ENCODE results near the gene TBC1D4.

The TBC1D4 gene

DNA sequence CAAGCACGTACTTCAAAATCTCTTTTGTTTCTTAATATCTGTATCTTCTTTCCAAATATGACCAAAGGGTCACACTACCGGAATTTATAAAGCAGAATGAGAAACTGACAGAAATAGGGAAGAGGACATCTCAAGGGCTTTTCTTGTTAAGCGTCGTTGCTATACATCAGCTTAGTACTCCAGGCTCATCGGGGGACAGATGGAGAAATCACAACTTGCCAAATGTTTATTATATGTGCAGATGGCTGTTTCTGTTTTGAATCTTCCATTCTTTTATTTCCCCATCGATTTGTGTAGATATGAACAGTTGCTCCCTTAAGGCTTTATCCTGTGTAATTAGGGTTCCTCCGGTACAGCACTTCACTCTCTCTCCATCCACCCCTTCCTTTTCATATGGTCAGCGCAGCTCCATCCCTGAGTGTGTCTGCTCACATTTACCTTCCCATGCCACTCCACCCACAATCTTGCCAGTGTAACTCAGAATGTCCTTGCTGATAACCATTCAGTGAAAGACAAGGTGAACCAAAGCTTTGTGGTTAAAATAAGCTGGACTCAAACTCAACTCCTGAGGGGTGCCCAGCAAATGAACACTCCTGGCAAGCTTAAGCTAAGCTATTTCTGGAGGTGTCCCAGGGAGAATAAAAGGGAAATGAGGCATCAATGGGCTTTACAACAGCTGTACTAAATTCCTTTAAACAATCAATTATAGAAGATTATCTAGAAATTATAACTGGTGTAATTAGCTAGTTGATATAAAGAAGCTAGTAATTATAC lies 51.3 kb downstream of the TBC1D4 start:
- TF ChIP-seq POLR2AphosphoS5 (IDR thresholded peaks at IDR 0.05; ENCODE audit: low read depth, low read length) (no peak), FOXP2 (optimal IDR thresholded peaks at IDR 0.05; ENCODE audit: borderline replicate concordance, extremely low read depth, extremely low read length, insufficient read depth) (no peak), SIN3A (IDR thresholded peaks at IDR 0.05; ENCODE audit: borderline replicate concordance, insufficient read depth, low read length) (no peak), TAF1 (IDR thresholded peaks at IDR 0.05; ENCODE audit: borderline replicate concordance, insufficient read depth, low read length) (no peak)
- TF ChIP-seq, protein P1, sequence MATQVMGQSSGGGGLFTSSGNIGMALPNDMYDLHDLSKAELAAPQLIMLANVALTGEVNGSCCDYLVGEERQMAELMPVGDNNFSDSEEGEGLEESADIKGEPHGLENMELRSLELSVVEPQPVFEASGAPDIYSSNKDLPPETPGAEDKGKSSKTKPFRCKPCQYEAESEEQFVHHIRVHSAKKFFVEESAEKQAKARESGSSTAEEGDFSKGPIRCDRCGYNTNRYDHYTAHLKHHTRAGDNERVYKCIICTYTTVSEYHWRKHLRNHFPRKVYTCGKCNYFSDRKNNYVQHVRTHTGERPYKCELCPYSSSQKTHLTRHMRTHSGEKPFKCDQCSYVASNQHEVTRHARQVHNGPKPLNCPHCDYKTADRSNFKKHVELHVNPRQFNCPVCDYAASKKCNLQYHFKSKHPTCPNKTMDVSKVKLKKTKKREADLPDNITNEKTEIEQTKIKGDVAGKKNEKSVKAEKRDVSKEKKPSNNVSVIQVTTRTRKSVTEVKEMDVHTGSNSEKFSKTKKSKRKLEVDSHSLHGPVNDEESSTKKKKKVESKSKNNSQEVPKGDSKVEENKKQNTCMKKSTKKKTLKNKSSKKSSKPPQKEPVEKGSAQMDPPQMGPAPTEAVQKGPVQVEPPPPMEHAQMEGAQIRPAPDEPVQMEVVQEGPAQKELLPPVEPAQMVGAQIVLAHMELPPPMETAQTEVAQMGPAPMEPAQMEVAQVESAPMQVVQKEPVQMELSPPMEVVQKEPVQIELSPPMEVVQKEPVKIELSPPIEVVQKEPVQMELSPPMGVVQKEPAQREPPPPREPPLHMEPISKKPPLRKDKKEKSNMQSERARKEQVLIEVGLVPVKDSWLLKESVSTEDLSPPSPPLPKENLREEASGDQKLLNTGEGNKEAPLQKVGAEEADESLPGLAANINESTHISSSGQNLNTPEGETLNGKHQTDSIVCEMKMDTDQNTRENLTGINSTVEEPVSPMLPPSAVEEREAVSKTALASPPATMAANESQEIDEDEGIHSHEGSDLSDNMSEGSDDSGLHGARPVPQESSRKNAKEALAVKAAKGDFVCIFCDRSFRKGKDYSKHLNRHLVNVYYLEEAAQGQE (IDR thresholded peaks at IDR 0.05; ENCODE audit: insufficient read depth in 1 of 2, low read depth in 2 of 2, low read length in 2 of 2) = no peak

DNA sequence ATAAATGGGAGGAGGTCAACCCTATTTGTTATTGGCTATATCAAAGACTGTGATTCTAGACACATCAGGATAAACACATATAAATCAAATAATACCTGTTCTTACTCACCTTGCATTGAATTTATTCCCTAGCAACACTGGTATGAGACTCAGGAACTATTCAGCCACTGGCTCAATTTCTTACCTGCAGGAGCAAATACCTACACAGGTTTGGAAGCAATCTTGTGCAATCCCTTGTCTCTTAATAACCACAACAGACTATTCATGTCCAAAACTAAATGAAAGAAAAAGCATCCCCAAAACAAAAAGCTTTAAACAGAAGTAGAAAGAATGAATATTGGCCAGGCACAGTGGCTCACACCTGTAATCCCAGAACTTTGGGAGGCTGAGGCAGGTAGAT lies 55.5 kb downstream of the TBC1D4 start:
- TF ChIP-seq SIN3A (IDR thresholded peaks at IDR 0.05; ENCODE audit: borderline replicate concordance, insufficient read depth, low read length) (no peak), FOXP2 (optimal IDR thresholded peaks at IDR 0.05; ENCODE audit: borderline replicate concordance, extremely low read depth, extremely low read length, insufficient read depth) (no peak), TAF1 (IDR thresholded peaks at IDR 0.05; ENCODE audit: borderline replicate concordance, insufficient read depth, low read length) (no peak), POLR2AphosphoS5 (IDR thresholded peaks at IDR 0.05; ENCODE audit: low read depth, low read length) (no peak)
- TF ChIP-seq, protein P1 (IDR thresholded peaks at IDR 0.05; ENCODE audit: insufficient read depth in 1 of 2, low read depth in 2 of 2, low read length in 2 of 2) = no peak

DNA sequence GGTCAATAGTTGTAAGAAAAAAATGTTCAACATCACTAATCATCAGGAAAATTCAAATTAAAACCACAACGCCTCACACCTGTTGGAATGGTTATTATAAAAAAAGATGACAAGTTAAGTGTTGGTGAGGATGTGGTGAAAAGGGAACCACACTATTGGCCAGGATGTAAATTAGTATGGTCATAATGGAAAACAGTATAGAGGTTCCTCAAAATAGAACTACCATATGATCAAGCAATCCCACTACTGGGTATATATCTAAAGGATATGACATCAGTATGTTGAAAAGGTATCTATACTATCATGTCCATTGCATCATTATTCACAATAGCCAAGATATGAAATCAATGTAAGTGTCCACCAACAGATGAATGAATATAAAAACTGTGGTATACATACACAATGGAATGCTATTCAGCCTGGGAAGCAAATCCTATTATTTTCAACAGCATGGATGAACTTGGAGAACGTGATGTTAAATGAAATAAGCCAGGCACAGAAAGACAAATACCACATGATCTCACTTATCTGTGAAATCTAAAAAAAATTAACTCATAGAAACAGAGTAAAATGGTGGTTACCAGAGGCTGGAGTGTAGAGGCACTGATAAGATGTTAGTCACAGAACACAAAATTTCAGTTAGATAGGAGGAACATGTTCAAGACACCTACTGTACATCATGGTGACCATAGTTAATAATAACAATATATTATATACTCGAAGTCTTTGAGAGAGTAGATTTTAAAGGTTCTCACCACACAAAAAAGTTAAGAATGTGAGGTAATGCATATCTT lies 56.6 kb downstream of the TBC1D4 start:
- no peak for TF ChIP-seq TAF1 (IDR thresholded peaks at IDR 0.05; ENCODE audit: borderline replicate concordance, insufficient read depth, low read length)
- no peak for TF ChIP-seq FOXP2 (optimal IDR thresholded peaks at IDR 0.05; ENCODE audit: borderline replicate concordance, extremely low read depth, extremely low read length, insufficient read depth)
- no peak for TF ChIP-seq SIN3A (IDR thresholded peaks at IDR 0.05; ENCODE audit: borderline replicate concordance, insufficient read depth, low read length)
- no peak for TF ChIP-seq POLR2AphosphoS5 (IDR thresholded peaks at IDR 0.05; ENCODE audit: low read depth, low read length)
- TF ChIP-seq, protein P1 (IDR thresholded peaks at IDR 0.05; ENCODE audit: insufficient read depth in 1 of 2, low read depth in 2 of 2, low read length in 2 of 2) = no peak

DNA sequence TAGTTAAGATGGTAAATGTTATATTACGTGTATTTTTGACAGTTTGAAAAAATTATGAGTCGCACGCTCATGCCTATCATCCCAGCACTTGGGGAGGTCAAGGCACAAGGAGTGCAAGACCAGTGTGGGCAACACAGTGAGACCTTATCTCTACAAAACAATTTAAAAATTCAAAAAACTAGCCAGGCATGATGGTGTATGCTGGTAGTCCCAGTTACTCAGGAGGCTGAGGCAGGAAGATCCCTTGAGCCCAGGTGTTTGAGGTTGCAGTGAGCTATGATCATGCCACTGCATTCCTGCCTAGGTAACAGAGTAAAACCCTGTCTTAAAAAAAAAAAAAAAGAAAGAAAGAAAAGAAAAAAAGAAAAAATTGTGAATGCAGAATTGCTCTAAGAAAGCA lies 58.0 kb downstream of the TBC1D4 start:
- TF ChIP-seq, protein P1 (IDR thresholded peaks at IDR 0.05; ENCODE audit: insufficient read depth in 1 of 2, low read depth in 2 of 2, low read length in 2 of 2) = no peak
- TF ChIP-seq FOXP2 (optimal IDR thresholded peaks at IDR 0.05; ENCODE audit: borderline replicate concordance, extremely low read depth, extremely low read length, insufficient read depth) (no peak), SIN3A (IDR thresholded peaks at IDR 0.05; ENCODE audit: borderline replicate concordance, insufficient read depth, low read length) (no peak), POLR2AphosphoS5 (IDR thresholded peaks at IDR 0.05; ENCODE audit: low read depth, low read length) (no peak), TAF1 (IDR thresholded peaks at IDR 0.05; ENCODE audit: borderline replicate concordance, insufficient read depth, low read length) (no peak)
